OCI-LY1 (cell line): ENCODE results near the gene HCN4.

Source experiments
- CTCF ChIP-seq: fragments of 200-600 bp; sonication (generic), shearing (Covaris generic); IDR thresholded peaks from 2 replicates; pipeline ENCODE4 v1.5.1; 2017; ENCODE audit warnings: mild to moderate bottlenecking, antibody characterized with exemption, low read length, moderate library complexity, mixed read lengths
- EZH2 ChIP-seq: fragments of 200-600 bp; sonication (generic), shearing (Covaris generic); IDR thresholded peaks from 2 replicates; pipeline ENCODE4 v1.8.0; 2017; ENCODE audit warnings: borderline replicate concordance, mixed run types, mild to moderate bottlenecking, antibody characterized with exemption, low read length, moderate library complexity, mixed read lengths

DNA sequence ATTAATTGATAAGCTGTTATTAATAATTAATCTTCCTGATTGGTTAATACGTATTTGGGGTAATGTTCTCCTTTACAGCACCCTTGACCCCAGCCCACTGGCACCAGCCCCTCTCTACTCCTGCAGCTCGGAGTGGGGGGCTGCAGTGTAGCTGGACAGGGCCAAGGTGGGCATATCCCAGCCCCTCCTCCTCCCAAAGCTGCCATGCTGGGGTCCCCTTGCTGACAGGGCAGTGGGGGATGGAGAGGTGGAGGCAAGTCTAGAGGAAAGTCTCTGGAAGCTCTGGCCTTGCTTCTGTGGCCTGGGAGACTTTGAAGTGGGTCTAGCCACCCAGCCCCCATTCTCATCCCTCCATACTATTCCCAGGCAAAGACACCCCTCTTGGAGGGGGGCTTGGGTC is 35.8 kb downstream of the HCN4 start:
- TF ChIP-seq CTCF, result no peak
- TF ChIP-seq EZH2, result no peak
